Measurements from ENCODE around the gene MGST1.

The MGST1 gene

GRCh38 chr12:16350682-16351081 is 3.2 kb downstream of the MGST1 start:
- Histone ChIP-seq H3K9me2 (replicated peaks; ENCODE audit: insufficient read depth, low read length) (no peaks in the 10 kb centered on the region), H3K36me3 (replicated peaks; ENCODE audit: insufficient read depth, low read length) (no peaks in the 10 kb centered on the region), H3K4me2 (ENCODE audit: low read depth, low read length) (no peak overlapping the region), H3K27me3 (replicated peaks; ENCODE audit: insufficient read depth, low read length) (no peaks in the 10 kb centered on the region), H4K20me1 (ENCODE audit: insufficient read depth, low read length) (no peaks in the 10 kb centered on the region), H3F3A (ENCODE audit: insufficient read depth, low read length) (no peaks in the 10 kb centered on the region), H3K4me1 (ENCODE audit: low read length) (no peaks in the 10 kb centered on the region), H3K4me3 (ENCODE audit: low read length) (no peak overlapping the region), H3K79me2 (ENCODE audit: low read length) (no peaks in the 10 kb centered on the region), H2AFZ (ENCODE audit: low read length) (no peak overlapping the region), H3K9me3 (replicated peaks; ENCODE audit: insufficient read depth, low read length) (no peaks in the 10 kb centered on the region), H3K9ac (ENCODE audit: low read length) (no peak overlapping the region), H3K27ac (ENCODE audit: low read length) (no peak overlapping the region)
- no peak for DNase-seq
- TF ChIP-seq EZH2phosphoT487 (IDR thresholded peaks at IDR 0.05; ENCODE audit: low read length) (no peak), EZH2 (optimal IDR thresholded peaks at IDR 0.05; ENCODE audit: low read depth, low read length) (no peak), CTCF (IDR thresholded peaks at IDR 0.05; ENCODE audit: low read length) (no peak)

- Histone ChIP-seq H3K9me2 (replicated peaks; ENCODE audit: insufficient read depth, low read length) (no peaks in the 10 kb centered on the region), H3K9ac (ENCODE audit: low read length) (no peak overlapping the region), H3K4me3 (ENCODE audit: low read length) (no peak overlapping the region), H2AFZ (ENCODE audit: low read length) (no peak overlapping the region), H3K4me2 (ENCODE audit: low read depth, low read length) (no peak overlapping the region), H3K36me3 (replicated peaks; ENCODE audit: insufficient read depth, low read length) (no peaks in the 10 kb centered on the region), H3K27ac (ENCODE audit: low read length) (no peak overlapping the region), H3K4me1 (ENCODE audit: low read length) (no peaks in the 10 kb centered on the region), H3K27me3 (replicated peaks; ENCODE audit: insufficient read depth, low read length) (no peaks in the 10 kb centered on the region), H3K9me3 (replicated peaks; ENCODE audit: insufficient read depth, low read length) (no peaks in the 10 kb centered on the region), H4K20me1 (ENCODE audit: insufficient read depth, low read length) (no peaks in the 10 kb centered on the region), H3F3A (ENCODE audit: insufficient read depth, low read length) (no peaks in the 10 kb centered on the region), H3K79me2 (ENCODE audit: low read length) (no peaks in the 10 kb centered on the region)
- TF ChIP-seq CTCF (IDR thresholded peaks at IDR 0.05; ENCODE audit: low read length) (no peak), EZH2phosphoT487 (IDR thresholded peaks at IDR 0.05; ENCODE audit: low read length) (no peak), EZH2 (optimal IDR thresholded peaks at IDR 0.05; ENCODE audit: low read depth, low read length) (no peak)
- DNase-seq = no peak
These were observed 5.0 kb downstream of the MGST1 start for GRCh38 chr12:16352481-16352880.

GRCh38 chr12:16358878-16359277 is 11.4 kb downstream of the MGST1 start:
- Histone ChIP-seq H3K36me3 (replicated peaks; ENCODE audit: insufficient read depth, low read length) (no peaks in the 10 kb centered on the region), H3K9me2 (replicated peaks; ENCODE audit: insufficient read depth, low read length) (no peaks in the 10 kb centered on the region), H3K9ac (ENCODE audit: low read length) (no peak overlapping the region), H3K79me2 (ENCODE audit: low read length) (no peaks in the 10 kb centered on the region), H3K4me3 (ENCODE audit: low read length) (no peak overlapping the region), H3K9me3 (replicated peaks; ENCODE audit: insufficient read depth, low read length) (no peaks in the 10 kb centered on the region), H3K4me2 (ENCODE audit: low read depth, low read length) (no peak overlapping the region), H4K20me1 (ENCODE audit: insufficient read depth, low read length) (no peaks in the 10 kb centered on the region), H3F3A (ENCODE audit: insufficient read depth, low read length) (no peaks in the 10 kb centered on the region), H3K27ac (ENCODE audit: low read length) (no peak overlapping the region), H3K4me1 (ENCODE audit: low read length) (no peaks in the 10 kb centered on the region), H3K27me3 (replicated peaks; ENCODE audit: insufficient read depth, low read length) (no peaks in the 10 kb centered on the region), H2AFZ (ENCODE audit: low read length) (no peak overlapping the region)
- DNase-seq = no peak
- TF ChIP-seq EZH2 (optimal IDR thresholded peaks at IDR 0.05; ENCODE audit: low read depth, low read length) (no peak), EZH2phosphoT487 (IDR thresholded peaks at IDR 0.05; ENCODE audit: low read length) (no peak), CTCF (IDR thresholded peaks at IDR 0.05; ENCODE audit: low read length) (no peak)
